GM18502 (cell line): ENCODE measurements around the gene NUBP2.

Experiments used
- ATAC-seq: cut with Tn5 transposase; IDR thresholded peaks from one replicate; pipeline ENCODE4 v1.9.1; 2021; ENCODE audit warnings: mild to moderate bottlenecking; ENCODE audit not compliant: unreplicated experiment, poor library complexity

The NUBP2 gene

GRCh38 chr16:1757714-1758461, 24.9 kb upstream of the NUBP2 start:
- ATAC-seq, result no peak

GRCh38 chr16:1758923-1759322, 23.8 kb upstream of the NUBP2 start:
- no peak for ATAC-seq

GRCh38 chr16:1759511-1759910, 23.2 kb upstream of the NUBP2 start:
- no peak for ATAC-seq

- ATAC-seq, result no peak
Observed at GRCh38 chr16:1760911-1761310, 21.8 kb upstream of the NUBP2 start.

- no peak for ATAC-seq
Observed at GRCh38 chr16:1761751-1762150, 21.0 kb upstream of the NUBP2 start.

- no peak for ATAC-seq
Observed at GRCh38 chr16:1762196-1762878, 20.4 kb upstream of the NUBP2 start.

- no peak for ATAC-seq
Observed at GRCh38 chr16:1762879-1763520, 19.8 kb upstream of the NUBP2 start.

GRCh38 chr16:1763521-1764511, 18.9 kb upstream of the NUBP2 start:
- no peak for ATAC-seq

GRCh38 chr16:1764971-1765370, 17.8 kb upstream of the NUBP2 start:
- no peak for ATAC-seq

GRCh38 chr16:1765826-1766225, 16.9 kb upstream of the NUBP2 start:
- ATAC-seq, result no peak

GRCh38 chr16:1766231-1766630, 16.5 kb upstream of the NUBP2 start:
- ATAC-seq, result no peak

GRCh38 chr16:1766701-1767100, 16.1 kb upstream of the NUBP2 start:
- no peak for ATAC-seq

GRCh38 chr16:1767116-1767994, 15.4 kb upstream of the NUBP2 start:
- ATAC-seq, result no peak

- no peak for ATAC-seq
Observed at GRCh38 chr16:1768061-1768766, 14.5 kb upstream of the NUBP2 start.

- ATAC-seq, result no peak
Observed at GRCh38 chr16:1768767-1769401, 13.9 kb upstream of the NUBP2 start.

GRCh38 chr16:1769402-1770300, 13.1 kb upstream of the NUBP2 start:
- ATAC-seq, result no peak
